Coronary artery (tissue), 2 donors: ENCODE measurements around the gene DTD1.

Source experiments
- DNase-seq: peaks from one replicate; pipeline ENCODE4 v3.0.0-alpha.2; 2017; ENCODE audit warnings: low spot score
- H3K27ac ChIP-seq, 2 donors: fragments of 200-600 bp; sonication (generic); one replicate each; pipeline ENCODE4 v1.5.1; 2016 to 2019
- H3K4me3 ChIP-seq: fragments of 200-600 bp; sonication (generic); 2 replicates; pipeline ENCODE4 v1.5.1; 2016; ENCODE audit warnings: mild to moderate bottlenecking, moderate library complexity
- TF ChIP-seq, protein P1 (sequence below): fragments of 200-600 bp; sonication (generic); IDR thresholded peaks from one replicate; pipeline ENCODE4 v1.5.1; 2019; ENCODE audit warnings: antibody characterized with exemption

DTD1 gene

DNA sequence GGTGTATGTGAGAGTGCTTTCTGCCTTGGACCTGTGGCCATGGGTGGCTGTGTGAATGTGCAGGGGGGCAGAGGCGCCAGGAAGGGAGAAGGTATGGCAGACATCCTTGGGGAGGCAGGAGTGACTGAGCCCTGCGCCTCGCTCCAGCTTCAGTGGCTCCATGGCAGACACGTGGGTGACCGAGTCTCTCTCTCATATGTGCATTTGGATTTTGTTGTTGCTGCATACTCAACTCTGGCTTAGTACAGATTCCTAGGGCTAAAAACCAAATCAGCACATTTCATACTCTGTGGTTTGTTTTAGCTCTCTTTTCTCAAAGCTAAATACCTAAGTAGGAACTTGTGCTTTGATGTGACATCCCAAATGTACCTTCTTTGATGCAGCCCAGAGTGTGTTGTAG lies 97.6 kb downstream of the DTD1 start:
- TF ChIP-seq, protein P1, sequence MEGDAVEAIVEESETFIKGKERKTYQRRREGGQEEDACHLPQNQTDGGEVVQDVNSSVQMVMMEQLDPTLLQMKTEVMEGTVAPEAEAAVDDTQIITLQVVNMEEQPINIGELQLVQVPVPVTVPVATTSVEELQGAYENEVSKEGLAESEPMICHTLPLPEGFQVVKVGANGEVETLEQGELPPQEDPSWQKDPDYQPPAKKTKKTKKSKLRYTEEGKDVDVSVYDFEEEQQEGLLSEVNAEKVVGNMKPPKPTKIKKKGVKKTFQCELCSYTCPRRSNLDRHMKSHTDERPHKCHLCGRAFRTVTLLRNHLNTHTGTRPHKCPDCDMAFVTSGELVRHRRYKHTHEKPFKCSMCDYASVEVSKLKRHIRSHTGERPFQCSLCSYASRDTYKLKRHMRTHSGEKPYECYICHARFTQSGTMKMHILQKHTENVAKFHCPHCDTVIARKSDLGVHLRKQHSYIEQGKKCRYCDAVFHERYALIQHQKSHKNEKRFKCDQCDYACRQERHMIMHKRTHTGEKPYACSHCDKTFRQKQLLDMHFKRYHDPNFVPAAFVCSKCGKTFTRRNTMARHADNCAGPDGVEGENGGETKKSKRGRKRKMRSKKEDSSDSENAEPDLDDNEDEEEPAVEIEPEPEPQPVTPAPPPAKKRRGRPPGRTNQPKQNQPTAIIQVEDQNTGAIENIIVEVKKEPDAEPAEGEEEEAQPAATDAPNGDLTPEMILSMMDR = no peak
- no peak for DNase-seq

DNA sequence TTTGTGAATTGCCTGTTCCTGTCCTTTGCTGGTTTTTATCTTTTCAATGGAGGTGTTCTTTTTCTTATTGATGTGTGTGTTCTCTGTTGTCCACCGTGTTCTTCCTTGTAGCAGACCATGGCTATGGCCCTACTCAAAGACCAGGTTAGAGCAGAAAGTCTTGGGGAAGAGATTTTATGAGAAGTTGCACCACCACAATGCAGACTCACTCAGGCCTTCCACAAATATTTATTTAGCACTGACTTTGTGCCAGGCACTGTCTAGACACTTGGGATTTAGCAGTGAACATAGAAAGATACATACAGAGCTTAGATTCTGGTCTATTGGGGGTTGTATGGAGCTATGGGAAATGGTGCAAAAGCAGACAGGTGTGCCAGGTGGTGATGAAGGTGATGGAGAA lies 98.8 kb downstream of the DTD1 start:
- TF ChIP-seq, protein P1 = no peak
- no peak overlapping the region for H3K27ac ChIP-seq
- DNase-seq = no peak
- no peak overlapping the region for H3K4me3 ChIP-seq

More for the DNA sequence above, 97.6 kb downstream of the DTD1 start:
- H3K27ac ChIP-seq = no peak overlapping the region
- no peak overlapping the region for H3K4me3 ChIP-seq

DNA sequence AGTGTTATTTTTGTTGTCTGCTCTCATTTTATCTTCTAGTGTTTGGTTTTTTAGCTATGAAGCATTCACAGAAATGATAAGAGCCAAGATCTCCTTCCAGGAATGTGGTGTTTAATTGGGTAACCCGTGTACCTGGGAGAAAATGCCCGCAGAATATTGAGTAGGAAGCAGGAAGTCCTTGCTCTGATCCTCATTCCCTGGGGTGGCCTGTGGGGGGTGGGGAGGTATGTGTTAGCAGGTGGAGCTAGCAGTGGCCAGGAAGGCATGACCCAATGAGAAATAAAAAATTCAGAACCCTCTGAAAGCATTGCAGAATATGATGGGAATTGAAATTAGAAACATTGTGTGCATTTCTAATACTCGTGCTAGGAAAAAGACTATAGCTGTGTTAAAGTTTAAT lies 100.8 kb downstream of the DTD1 start:
- H3K4me3 ChIP-seq = no peak overlapping the region
- no peak for DNase-seq
- no peak overlapping the region for H3K27ac ChIP-seq
- TF ChIP-seq, protein P1 = no peak

DNA sequence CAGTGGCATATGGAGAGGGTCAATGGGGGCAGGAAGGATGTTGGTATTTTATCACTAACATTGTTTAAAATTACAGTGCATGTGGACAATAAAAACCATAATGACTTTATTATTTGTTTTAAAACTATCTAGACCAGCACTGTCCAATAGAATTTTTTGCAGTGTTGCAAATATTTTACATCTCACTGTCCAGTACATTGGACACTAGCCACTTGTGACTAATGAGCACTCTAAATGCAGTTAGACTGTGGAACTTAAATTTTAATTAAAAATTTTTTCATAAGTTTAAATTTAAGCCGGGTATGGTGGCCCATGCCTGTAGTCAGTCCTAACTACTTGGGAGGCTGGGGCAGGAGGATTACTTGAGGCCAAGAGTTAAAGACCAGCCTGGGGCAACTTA lies 101.7 kb downstream of the DTD1 start:
- Histone ChIP-seq H3K4me3 (no peak overlapping the region), H3K27ac (no peak overlapping the region)
- no peak for DNase-seq
- TF ChIP-seq, protein P1 = no peak

DNA sequence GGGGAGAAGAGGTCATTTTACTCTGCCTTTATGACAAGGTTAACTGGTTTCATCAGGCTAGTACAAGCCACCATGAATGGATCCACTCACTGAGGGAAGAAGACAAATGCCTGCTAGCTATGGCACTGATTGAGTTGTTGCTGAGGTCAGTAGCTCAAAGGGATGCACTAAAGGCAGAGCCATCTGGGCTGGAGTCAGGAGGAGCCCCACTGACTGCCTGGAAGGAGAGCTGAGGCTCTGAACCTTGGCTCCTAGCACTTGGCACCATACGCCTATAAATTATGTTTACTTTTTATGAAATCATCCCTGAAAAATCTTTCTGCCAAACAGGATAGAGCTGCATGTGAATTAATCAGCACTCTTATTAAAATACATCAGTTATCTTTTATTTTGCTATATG lies 104.6 kb downstream of the DTD1 start:
- Histone ChIP-seq H3K4me3 (no peak overlapping the region), H3K27ac (no peak overlapping the region)
- TF ChIP-seq, protein P1 = no peak
- DNase-seq = no peak

DNA sequence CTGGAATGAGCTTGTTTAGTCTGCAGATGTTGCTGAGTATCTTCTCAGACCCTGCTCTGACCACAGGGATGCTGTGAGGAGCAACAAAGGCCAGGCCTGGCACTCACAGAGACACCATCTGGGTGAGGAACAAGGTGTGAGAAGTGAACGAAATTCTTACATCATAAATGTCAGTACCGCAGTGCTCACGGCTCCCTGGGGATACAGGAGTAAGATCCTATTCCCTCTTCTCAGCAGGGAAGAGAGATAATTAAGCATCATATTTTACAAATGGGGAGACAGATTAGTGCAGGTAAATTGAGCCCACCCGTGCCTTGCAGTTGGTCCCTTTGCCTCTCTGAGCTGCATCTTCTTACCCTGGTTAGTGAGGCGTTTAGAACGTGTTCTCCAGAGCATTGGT lies 106.2 kb downstream of the DTD1 start:
- no peak overlapping the region for H3K4me3 ChIP-seq
- H3K27ac ChIP-seq = no peak overlapping the region
- DNase-seq = no peak
- TF ChIP-seq, protein P1 = no peak

DNA sequence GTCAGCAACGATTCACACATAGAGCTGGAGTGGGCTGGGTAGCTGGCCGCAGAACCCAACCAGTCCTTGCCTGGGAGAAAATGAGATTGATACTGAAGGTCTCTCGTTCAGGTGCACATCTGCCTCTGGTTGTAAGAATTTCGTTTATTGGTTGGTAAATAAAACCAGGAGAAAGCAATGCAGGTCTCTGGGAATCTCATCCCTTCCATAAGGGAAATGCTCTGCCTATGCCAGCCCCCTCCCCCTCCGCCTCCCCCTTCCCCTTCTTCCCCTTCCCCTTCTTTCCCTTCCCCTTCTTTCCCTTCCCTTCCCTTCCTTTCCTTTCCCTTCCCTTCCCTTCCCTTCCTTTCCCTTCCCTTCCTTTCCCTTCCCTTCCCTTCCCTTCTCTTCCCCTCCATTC lies 107.3 kb downstream of the DTD1 start:
- no peak overlapping the region for H3K27ac ChIP-seq
- TF ChIP-seq, protein P1 = no peak
- H3K4me3 ChIP-seq = no peak overlapping the region
- no peak for DNase-seq
